ENCODE data around the gene NUDT22. TPM values are rescaled to one million over a fixed set of nuclear protein-coding genes. Genes with fewer than 3 reads are reported as not detected.

Gene NUDT22
- total RNA-seq, 1 donor from 2014 or later = 91.9 TPM

DNA sequence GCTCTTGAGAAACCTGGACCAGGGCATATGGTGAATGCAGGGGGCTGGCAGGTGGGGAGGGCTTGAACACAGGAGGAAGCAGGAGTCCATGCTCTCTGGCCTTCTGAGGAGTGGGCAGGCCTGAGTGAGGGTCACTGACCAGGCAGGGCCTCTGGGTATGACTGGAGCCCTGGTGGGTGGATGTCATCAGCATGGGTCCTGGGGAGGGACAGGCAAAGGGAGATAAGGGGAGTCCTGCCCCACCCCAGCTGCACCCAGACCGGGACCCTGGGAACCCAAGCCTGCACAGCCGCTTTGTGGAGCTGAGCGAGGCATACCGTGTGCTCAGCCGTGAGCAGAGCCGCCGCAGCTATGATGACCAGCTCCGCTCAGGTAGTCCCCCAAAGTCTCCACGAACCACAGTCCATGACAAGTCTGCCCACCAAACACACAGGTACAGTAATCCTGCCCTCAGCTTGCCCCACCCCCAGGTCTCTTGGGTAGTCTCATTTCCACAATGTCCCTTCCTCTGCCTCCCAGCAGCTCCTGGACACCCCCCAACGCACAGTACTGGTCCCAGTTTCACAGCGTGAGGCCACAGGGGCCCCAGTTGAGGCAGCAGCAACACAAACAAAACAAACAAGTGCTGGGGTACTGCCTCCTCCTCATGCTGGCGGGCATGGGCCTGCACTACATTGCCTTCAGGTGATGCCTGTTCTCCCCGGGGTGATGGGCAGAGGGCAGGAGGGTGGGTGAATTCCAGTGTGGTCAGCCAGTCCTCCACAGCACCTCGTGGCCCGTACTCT, 6.3 kb downstream of the NUDT22 start:
- H3K4me3 ChIP-seq (ENCODE audit: low read depth, low read length) = no peak overlapping the region
- TF ChIP-seq, protein P1, sequence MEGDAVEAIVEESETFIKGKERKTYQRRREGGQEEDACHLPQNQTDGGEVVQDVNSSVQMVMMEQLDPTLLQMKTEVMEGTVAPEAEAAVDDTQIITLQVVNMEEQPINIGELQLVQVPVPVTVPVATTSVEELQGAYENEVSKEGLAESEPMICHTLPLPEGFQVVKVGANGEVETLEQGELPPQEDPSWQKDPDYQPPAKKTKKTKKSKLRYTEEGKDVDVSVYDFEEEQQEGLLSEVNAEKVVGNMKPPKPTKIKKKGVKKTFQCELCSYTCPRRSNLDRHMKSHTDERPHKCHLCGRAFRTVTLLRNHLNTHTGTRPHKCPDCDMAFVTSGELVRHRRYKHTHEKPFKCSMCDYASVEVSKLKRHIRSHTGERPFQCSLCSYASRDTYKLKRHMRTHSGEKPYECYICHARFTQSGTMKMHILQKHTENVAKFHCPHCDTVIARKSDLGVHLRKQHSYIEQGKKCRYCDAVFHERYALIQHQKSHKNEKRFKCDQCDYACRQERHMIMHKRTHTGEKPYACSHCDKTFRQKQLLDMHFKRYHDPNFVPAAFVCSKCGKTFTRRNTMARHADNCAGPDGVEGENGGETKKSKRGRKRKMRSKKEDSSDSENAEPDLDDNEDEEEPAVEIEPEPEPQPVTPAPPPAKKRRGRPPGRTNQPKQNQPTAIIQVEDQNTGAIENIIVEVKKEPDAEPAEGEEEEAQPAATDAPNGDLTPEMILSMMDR (conservative IDR thresholded peaks at IDR 0.05; ENCODE audit: low read depth, low read length) = no peak
- DNase-seq (ENCODE audit: low read depth) = no peak

DNA sequence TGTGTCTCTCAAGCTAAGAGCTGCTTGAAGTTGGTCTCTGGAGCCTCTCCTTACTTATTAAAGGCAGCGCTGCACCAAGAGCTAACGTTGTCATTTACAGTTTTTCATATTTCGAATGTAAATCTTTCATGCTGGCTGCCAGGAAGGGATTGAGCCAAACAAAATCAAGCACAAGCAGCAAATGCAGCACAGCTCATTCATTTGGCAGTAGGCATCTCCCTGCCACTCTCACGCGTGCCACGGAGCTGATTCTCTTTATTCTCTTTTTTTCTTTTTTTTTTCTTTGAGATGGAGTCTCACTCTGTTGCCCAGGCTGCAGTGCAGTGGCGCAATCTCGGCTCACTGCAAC, 6.9 kb downstream of the NUDT22 start:
- H3K4me3 ChIP-seq (ENCODE audit: low read depth, low read length) = no peak overlapping the region
- TF ChIP-seq, protein P1 (conservative IDR thresholded peaks at IDR 0.05; ENCODE audit: low read depth, low read length) = no peak
- DNase-seq (ENCODE audit: low read depth) = no peak

DNA sequence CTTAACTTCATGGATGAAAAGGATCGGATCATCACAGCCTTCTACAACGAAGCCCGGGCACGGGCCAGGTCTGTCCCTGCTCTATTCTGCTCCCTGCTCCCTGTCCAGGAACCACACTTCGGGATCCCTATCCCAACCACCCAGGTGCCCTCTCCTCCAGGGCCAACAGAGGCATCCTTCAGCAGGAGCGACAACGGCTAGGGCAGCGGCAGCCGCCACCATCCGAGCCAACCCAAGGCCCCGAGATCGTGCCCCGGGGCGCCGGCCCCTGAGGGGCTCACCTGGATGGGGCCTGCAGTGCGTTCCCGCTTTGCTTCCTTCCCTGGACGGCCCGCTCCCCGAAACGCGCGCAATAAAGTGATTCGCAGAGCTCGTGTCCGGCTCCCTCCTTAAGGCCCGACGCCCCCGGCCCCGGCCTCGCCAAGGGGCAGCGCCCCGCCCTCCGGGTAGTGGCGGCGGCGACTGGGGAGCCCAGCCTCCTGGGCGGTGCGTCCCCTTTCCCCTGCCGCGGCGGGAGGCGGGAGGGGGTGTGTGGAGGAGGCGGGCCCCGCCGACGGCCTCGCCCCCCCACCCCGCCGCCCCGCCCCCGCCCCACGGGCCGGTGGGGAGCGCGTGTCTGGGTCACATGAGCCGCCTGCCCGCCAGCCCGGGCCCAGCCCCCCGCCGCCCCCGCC, 8.0 kb downstream of the NUDT22 start, which contains the start of gene VEGFB:
TSS of gene VEGFB (plus strand) at position 672 of the 674 bp plus-strand sequence. CDS start 250 bp downstream, outside the sequence.
- no peak for DNase-seq (ENCODE audit: low read depth)
- TF ChIP-seq, protein P1 (conservative IDR thresholded peaks at IDR 0.05; ENCODE audit: low read depth, low read length) = no peak
- H3K4me3 ChIP-seq (ENCODE audit: low read depth, low read length) = peak within 1 kb of the TSS; percentile 75

DNA sequence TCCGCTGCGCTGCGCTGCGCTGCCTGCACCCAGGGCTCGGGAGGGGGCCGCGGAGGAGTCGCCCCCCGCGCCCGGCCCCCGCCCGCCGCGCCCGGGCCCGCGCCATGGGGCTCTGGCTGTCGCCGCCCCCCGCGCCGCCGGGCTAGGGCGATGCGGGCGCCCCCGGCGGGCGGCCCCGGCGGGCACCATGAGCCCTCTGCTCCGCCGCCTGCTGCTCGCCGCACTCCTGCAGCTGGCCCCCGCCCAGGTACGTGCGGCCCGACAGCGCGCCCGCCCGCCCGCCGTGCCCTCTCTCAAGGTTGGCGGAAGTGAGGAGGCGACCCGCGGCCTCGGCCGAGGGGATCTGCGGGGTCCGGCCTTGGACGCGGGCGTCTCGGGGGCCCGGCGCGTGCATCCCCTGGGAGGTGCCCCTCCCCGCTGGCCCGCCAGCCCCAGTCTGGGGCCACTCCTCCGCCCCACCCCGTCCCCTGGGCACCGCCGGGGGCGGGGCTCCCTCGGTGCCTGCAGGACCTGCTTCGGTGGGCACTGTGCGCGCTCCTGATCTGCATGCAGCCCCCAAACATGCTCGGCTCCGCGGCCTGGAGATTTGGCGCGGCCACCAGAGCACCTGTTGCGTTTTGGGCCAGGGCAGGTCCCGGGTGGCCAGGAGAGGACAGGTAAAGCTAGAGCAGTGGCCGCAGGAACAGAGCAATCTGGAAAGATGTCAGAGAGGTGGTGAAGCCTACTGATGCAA, 8.7 kb downstream of the NUDT22 start:
- H3K4me3 ChIP-seq (ENCODE audit: low read depth, low read length) = peak overlapping the region; percentile 75
- no peak for DNase-seq (ENCODE audit: low read depth)
- TF ChIP-seq, protein P1 (conservative IDR thresholded peaks at IDR 0.05; ENCODE audit: low read depth, low read length) = no peak

DNA sequence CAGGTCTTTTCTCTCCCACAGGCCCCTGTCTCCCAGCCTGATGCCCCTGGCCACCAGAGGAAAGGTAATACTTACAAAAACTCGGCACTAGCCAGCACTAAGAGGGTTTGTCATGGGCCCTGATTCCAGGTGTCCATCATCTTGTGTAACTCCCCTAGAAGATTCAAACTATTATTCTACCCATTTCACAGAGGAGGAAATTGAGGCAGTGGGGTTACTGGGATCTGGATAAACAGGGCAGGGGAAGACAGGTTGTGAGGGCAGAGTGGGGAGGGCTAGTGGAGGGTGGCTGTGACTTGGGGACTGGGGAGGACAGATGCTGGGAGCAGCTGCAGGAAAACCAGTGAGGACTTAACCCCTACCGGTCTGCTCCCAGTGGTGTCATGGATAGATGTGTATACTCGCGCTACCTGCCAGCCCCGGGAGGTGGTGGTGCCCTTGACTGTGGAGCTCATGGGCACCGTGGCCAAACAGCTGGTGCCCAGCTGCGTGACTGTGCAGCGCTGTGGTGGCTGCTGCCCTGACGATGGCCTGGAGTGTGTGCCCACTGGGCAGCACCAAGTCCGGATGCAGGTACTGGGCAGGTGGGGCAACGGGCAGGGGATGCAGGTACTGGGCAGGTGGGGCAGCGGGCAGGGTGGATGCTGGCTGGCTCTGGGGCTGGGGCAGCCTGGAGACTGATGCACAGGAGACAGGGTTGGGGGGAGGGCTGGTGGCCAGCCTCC, 9.5 kb downstream of the NUDT22 start:
- DNase-seq (ENCODE audit: low read depth) = no peak

DNA sequence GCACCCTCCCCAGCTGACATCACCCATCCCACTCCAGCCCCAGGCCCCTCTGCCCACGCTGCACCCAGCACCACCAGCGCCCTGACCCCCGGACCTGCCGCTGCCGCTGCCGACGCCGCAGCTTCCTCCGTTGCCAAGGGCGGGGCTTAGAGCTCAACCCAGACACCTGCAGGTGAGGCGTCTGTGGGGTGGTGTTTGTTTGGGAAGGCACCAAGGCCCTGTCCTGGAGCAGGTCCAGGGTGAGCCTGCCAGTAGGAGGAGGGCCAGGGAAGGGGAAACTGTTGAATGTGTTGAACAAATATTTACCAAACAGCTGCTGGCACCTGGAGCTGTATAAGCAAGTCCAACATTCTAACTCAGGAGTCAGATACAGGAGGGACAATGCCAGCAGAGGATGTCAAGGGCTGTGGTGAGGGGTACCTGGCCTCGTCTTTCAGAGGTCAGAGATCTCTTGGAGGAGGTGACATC, 11.4 kb downstream of the NUDT22 start:
- TF ChIP-seq, protein P1 (conservative IDR thresholded peaks at IDR 0.05; ENCODE audit: low read depth, low read length) = no peak
- no peak overlapping the region for H3K4me3 ChIP-seq (ENCODE audit: low read depth, low read length)
- no peak for DNase-seq (ENCODE audit: low read depth)

More for the DNA sequence above, 9.5 kb downstream of the NUDT22 start:
- TF ChIP-seq, protein P1 (conservative IDR thresholded peaks at IDR 0.05; ENCODE audit: low read depth, low read length) = no peak
- H3K4me3 ChIP-seq (ENCODE audit: low read depth, low read length) = peak overlapping the region; percentile 75

All from epithelial cell of proximal tubule (primary cell).